Measurements from ENCODE around the gene PWWP2B. TPM values are rescaled to one million over a fixed set of nuclear protein-coding genes. Genes with fewer than 3 reads are reported as not detected.

PWWP2B gene
- total RNA-seq, 2 experiments from 2014 or later, result 2.9 to 3.1 TPM

DNA sequence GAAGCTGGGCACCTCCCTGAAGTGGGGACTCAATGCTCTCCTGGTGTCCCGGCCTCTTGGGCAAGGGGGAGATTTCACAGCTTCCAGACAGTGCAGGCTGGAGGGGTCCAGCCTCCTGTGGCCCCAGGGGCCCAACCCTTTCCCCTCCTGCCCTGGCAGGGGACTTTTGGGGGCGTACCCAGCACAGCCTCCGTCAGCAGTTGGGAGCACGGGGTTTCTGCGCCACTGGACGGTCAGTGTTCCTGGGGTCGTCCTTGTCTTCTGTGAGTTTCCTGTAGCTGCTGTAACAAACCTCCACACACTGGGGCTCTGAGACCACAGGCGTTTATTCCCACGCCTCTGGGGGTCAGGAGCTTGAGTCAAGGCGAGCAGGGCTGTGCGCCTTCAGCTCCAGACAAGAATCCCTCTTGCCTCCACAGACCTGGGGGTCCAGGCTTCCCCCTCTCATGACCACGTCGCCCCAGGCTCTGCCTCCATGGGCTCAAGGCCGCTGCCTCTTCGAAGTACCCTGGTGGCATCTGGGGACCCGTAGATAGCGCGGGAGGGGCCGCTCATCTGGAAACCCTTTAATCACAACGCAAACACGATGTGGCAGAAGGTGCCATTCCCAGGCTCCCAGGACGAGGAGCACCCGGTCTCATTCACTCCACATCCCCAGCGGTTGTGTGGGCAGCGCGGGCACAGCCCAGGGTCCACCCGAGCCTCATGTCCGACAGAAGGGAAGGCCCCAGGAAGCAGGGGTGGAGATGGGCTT is 14.0 kb downstream of the PWWP2B start:
- no peak overlapping the region for H3K4me3 Mint-ChIP-seq
- no peak overlapping the region for H3K27ac Mint-ChIP-seq
- no peak for DNase-seq
- H3K4me1 Mint-ChIP-seq, result peaks cover 5% of the 10 kb centered on the region
- no peaks in the 10 kb centered on the region for H3K27me3 Mint-ChIP-seq
- H3K9me3 Mint-ChIP-seq, result no peaks in the 10 kb centered on the region
- H3K36me3 Mint-ChIP-seq, result no peaks in the 10 kb centered on the region

DNA sequence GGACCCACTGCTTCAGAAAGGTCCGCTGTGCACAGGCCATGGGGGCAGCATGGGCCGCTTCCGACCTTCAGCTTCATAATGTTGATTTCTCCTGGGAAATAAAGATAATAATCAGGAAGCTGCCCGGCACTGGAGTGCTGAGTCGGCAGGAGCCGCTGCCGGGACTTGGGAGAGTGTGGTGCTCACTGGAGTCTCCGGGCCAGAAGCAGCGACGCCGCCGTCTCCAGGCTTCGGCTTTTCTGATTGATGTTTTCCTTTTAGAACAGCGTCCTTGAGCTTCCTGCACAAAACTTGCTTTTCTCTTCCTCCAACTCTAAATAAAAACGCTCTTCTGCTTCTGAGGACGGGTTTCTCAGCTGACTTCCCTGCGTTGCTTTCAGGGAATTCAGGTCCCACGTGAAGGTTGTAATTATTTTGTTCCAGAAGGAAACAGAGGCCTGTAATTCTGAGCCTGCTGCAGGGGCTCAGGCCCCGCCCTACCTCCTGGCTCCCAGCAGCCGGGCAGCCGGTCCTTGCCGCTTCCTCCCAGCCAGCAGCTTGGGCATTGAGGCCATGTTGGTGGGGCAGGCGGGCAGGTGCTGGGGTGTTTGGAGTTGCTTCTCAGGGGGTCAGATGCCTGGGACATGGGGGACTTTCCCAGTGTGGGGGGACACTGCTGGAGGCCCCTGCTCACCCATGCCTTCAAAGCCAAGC is 14.7 kb downstream of the PWWP2B start:
- no peaks in the 10 kb centered on the region for H3K9me3 Mint-ChIP-seq
- no peaks in the 10 kb centered on the region for H3K27me3 Mint-ChIP-seq
- H3K36me3 Mint-ChIP-seq, result no peaks in the 10 kb centered on the region
- peaks cover 5% of the 10 kb centered on the region for H3K4me1 Mint-ChIP-seq
- H3K4me3 Mint-ChIP-seq, result no peak overlapping the region
- DNase-seq, result no peak
- no peak overlapping the region for H3K27ac Mint-ChIP-seq

DNA sequence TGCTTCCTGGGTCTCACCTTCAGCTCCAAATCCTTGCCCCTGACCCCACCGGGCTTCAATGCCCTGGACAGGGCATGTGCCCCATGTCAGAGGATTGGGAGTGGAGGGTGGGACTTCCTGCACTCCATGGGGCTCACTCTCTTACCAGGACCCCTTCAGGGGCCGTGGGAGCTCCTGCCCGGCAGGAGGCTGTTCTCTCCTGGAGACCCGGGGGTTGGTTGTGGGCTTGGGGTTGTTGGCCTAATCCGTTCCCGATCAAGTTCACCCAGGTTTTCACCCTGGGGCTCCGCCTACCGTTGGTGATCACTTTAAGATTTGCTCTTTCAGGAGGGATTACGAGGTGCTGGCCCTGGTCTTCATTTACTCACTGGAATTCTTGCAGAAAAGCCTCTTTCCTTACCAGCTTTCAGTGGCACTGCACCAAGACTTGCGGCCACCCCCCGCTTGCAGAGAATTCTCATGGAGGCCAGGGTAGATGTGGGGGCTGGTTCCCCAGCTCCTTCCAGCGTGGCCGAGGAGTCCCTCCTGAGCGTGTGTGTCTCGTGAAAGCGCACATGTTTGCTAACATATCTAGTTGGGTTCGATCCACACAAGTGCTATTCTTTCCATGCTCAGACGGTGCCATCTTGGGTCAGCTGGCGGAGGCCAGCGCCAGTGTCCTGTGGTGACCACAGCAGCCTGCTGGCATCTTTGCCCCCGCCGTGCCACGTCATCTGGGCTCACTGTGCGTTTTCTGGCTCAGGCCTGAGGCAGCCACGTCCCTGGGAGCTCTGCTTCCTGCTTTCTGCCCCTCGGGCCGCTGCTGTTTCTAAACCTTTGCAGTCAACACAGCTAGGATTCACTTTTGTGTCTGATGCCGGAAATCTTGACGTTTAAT is 15.6 kb downstream of the PWWP2B start:
- Mint-ChIP-seq H3K36me3 (no peaks in the 10 kb centered on the region), H3K27ac (no peak overlapping the region), H3K4me1 (peaks cover 5% of the 10 kb centered on the region), H3K4me3 (no peak overlapping the region), H3K9me3 (no peaks in the 10 kb centered on the region), H3K27me3 (no peaks in the 10 kb centered on the region)
- no peak for DNase-seq

DNA sequence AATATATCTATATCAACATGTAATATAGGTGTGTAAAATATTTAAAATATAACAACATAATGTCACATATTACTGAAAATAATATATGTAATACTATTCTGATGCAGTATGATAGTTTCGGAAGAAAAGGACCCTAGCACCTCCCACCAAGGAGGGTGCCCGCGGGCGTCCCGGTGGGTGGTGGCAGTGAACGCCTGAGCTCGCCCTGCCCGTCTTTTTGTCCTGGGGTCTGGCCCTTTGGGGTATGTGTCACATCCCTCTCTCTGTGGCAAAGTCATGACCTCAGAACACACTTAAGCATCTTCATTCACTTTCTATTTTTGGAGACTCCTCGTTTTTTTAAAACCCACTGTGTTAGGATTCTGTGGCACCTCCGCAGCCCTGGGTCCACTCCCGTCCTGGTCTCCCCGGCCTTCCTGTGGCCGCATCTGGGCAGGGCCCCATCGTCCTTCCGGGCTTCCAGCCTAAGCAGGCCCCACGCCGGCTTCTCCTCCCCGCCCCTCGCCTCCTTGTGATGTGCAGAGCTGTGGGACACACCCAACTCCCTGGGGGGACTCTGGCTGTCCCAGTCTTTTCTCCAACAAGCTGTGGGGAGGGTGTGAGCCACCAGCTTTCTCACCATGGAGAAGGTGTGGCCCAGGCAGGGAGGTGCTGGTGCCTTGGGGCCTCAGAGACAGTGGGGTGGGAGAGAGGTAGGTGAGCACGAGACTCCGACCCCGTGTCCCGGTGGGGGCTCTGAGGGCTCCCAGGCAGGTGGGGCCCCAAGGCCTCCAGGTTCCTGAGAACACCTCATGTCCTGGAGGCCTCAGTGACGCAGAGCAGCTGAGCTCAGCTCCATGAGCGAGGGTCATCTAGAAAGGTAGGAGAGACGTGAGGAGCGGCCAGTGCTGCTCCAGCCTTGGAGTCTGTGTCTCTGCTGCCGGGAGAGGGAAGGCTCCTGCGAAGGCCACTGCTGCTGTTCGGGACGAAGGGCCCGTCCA is 16.5 kb downstream of the PWWP2B start:
- Mint-ChIP-seq H3K4me3 (no peak overlapping the region), H3K36me3 (no peaks in the 10 kb centered on the region), H3K27me3 (no peaks in the 10 kb centered on the region), H3K27ac (no peak overlapping the region), H3K9me3 (no peaks in the 10 kb centered on the region), H3K4me1 (no peaks in the 10 kb centered on the region)
- DNase-seq, result no peak

DNA sequence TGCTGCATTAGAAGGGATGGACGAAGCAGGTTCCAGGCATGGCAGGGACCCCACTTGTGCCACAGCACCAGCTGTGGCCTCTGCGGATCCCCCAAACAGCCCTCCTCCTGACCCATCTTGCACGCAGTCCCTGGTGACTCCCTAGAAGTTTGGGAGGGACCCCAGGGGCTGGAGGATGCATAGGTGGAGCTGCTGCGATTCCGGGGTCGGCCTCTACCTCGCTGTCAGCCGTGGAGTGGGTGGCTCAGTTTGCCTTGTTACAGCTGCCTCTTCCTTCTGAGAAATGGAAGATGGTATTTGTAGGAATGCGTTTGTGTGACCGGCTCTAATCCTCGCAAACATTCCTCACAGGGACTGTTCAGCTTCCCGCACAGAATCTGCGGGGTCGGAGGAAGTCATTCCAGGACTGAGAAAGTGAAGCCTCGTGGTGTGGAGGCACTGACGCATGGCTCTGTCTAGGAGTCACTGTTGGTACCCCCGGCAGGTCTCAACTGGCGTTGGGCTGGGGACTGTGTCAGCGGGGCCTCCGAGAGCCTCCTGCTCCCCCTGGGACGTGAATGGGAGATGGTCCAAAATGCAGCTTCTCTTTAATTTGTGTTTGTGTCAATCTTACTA is 17.5 kb downstream of the PWWP2B start:
- DNase-seq, result no peak
- Mint-ChIP-seq H3K27ac (no peak overlapping the region), H3K27me3 (no peaks in the 10 kb centered on the region), H3K4me1 (no peaks in the 10 kb centered on the region), H3K9me3 (no peaks in the 10 kb centered on the region), H3K36me3 (no peaks in the 10 kb centered on the region), H3K4me3 (no peak overlapping the region)

DNA sequence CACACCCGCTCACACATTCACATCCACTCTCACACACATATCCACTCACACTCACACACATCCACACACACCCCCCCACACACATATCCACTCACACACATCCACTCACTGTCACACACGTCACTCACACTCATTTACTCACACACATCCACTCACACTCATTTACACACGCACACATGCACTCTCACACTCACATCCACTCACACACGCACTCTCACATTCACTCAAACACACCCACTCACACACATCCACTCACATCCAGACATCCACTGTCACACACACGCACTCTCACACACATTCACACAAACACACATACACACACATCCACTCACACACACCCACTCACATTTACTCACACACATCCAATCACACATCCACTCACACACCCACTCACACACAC is 18.3 kb downstream of the PWWP2B start:
- DNase-seq, result no peak
- Mint-ChIP-seq H3K9me3 (no peaks in the 10 kb centered on the region), H3K4me3 (no peak overlapping the region), H3K27me3 (no peaks in the 10 kb centered on the region), H3K36me3 (no peaks in the 10 kb centered on the region), H3K4me1 (no peaks in the 10 kb centered on the region), H3K27ac (no peak overlapping the region)

DNA sequence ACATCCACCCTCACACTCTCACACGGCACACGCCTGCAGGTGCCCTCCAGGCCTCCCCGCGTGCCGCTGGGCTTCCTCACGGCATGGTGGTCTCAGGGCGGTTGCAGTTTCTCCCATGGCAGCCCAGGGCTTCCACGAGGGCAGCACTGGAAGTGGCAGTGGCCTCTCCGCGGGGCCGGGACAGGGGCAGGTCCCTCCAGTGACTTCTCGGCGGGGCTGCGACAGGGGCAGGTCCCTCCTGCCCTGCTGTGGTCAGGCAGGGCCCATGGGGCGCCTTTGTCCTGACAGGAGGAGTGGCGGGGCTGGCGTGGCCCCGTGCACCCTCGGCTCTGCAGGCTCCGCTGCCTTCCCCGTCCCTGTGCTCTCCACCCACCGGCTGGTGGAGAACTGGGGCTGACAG is 19.0 kb downstream of the PWWP2B start:
- Mint-ChIP-seq H3K27me3 (no peaks in the 10 kb centered on the region), H3K9me3 (no peaks in the 10 kb centered on the region), H3K36me3 (no peaks in the 10 kb centered on the region), H3K4me1 (peaks cover 2% of the 10 kb centered on the region), H3K27ac (no peak overlapping the region), H3K4me3 (no peak overlapping the region)
- DNase-seq, result no peak

DNA sequence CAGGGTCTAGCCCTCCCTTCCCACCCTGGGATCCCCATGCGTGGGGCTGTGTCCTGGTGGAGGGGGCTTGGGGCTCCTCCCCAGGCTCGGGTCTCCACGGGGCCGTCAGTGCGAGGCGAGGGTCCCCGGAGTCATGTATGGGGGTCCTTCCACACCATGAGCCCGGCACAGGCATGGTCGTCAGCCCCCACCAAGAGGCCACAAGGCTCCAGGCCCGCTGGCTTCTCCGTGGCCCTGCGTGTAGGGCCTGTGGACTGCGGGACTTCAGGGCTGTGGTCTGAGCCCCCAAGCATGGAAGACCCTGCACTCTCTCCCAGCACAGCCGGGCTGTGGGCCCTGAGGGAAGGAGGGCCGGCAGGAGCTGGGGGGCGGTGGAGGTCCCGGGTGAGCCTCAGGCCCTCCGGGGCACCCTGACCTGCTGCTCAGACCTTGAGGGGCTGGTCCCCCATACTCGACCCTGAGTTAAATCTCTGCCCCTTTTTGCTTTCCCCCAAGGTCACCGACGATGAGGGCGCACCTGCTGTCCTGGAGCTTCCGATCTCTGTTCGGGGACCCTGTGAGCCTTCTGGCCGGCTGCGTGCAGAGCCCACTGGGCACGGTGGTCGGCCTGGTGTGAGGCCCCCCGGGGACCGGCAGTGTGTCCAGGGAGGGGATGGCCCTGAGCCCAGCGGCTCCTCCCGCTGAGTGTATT is 19.7 kb downstream of the PWWP2B start:
- Mint-ChIP-seq H3K27me3 (no peaks in the 10 kb centered on the region), H3K4me1 (peaks cover 2% of the 10 kb centered on the region), H3K4me3 (no peak overlapping the region), H3K27ac (no peak overlapping the region), H3K9me3 (no peaks in the 10 kb centered on the region), H3K36me3 (no peaks in the 10 kb centered on the region)
- DNase-seq, result no peak

DNA sequence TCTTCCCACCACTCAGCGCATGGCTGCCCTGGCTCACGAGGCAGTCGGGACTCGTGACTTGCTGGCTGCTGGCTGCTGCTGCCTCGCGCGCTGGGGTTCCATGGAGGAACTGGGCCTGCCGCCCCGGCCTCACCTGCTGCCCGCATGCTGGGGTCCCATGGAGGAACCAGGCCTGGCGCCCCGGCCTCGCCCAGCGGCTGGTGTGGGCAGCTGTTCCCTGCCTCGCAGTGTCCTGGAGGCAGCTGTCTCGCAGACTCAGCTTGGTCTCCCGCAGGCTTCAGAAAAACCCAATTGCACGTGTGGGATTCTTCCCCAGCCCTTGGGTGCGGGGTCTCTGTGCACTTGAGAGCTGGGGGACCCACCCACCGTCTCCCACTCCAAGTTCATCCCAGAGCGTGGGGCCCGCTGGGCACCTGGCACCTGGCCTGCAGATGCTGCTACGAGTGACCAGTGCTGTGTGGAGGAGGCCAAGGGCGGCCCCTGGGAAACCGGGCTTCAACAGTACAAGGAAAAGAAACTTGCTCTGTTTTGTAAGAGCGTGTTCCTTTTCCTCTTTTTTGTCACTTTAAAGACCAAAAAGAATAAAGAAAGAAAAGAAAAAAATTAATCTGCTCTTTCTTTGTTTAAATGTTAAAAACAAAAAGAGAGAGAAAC is 20.4 kb downstream of the PWWP2B start:
- Mint-ChIP-seq H3K36me3 (no peaks in the 10 kb centered on the region), H3K4me3 (no peak overlapping the region), H3K9me3 (no peaks in the 10 kb centered on the region), H3K27me3 (no peaks in the 10 kb centered on the region), H3K4me1 (peaks cover 6% of the 10 kb centered on the region), H3K27ac (no peak overlapping the region)
- DNase-seq, result no peak

DNA sequence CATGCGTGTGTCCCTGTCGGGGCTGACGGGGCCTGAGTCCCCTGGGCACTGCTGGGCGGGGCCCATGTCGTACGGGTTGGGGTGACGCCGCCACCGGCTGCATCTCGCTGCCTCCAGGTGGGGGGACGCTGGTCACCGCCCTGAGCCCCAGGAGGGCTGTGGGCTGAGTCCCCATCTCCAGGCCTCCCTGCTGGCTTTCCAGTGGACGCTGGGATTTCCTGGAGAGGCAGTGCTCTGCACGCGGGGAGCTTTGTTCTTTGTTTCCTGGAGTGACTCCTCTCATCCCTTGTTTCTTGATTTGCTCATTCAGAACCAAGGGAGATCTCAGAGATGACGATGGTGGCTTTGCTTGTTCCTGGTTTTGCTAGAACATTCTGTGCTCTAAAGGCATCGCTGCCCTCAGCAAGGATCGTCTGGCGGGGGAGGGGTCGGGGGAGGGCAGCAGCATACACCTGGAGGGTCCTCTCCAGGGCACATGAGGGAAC is 21.0 kb downstream of the PWWP2B start:
- Mint-ChIP-seq H3K9me3 (no peaks in the 10 kb centered on the region), H3K36me3 (no peaks in the 10 kb centered on the region), H3K27me3 (no peaks in the 10 kb centered on the region), H3K4me3 (no peak overlapping the region), H3K27ac (no peak overlapping the region), H3K4me1 (peaks cover 12% of the 10 kb centered on the region)
- no peak for DNase-seq

DNA sequence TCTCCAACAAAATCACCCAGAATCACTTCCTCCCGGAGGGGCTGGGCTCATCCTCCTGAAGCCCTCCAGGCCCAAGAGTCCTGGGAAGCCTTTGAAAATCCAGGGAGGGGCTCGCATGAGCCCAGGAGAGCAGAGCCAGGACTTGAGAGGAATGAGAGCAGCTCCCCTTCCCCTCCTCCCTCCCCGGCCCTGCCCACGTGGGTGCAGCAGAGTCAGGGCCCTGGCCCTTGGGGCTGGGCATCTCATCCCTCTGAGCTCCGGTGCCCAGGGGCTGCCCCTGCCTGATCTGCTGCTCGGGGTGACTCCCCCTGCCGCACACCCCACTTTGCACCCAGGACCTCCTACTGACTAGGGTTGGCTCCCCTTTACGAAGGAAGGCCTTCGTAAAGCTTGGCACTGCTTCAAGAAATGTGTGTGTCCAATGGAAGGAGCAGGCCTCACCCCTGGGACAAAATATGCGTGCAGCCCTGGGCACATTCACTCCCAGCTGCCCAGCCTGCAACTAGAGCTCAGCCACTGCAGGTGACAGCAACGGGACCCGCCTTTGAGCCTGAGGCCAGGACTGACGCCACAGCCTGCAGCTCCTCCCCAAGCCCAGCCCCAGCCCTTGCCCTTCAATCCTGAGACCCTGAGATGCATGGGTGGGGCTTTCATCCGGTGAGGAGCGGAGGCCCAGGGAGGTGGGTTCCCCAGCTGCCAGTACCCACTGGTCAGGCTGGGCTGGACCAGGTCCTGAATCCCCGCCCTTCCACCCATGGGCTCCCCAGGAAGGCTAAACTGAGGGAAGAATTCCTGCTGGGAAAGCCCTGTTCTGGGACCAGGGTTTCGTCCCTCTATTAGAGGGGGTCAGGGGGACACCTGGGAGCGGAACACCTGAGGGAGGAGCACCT is 21.8 kb downstream of the PWWP2B start:
- H3K27me3 Mint-ChIP-seq, result no peaks in the 10 kb centered on the region
- no peak overlapping the region for H3K4me3 Mint-ChIP-seq
- no peak for DNase-seq
- no peak overlapping the region for H3K27ac Mint-ChIP-seq
- H3K9me3 Mint-ChIP-seq, result no peaks in the 10 kb centered on the region
- H3K4me1 Mint-ChIP-seq, result peaks cover 16% of the 10 kb centered on the region
- no peaks in the 10 kb centered on the region for H3K36me3 Mint-ChIP-seq

Measured in activated naive CD8-positive, alpha-beta T cell treated with anti-CD3 and anti-CD28 coated beads for 36 hours (primary cell).